Measurements from ENCODE around the gene SPTSSA. TPM values are rescaled to one million over a fixed set of nuclear protein-coding genes. Genes with fewer than 3 reads are reported as not detected.

SPTSSA gene
- total RNA-seq, 4 donors from 2014 or later = 10.7 to 22.7 (median 16.5) TPM

DNA sequence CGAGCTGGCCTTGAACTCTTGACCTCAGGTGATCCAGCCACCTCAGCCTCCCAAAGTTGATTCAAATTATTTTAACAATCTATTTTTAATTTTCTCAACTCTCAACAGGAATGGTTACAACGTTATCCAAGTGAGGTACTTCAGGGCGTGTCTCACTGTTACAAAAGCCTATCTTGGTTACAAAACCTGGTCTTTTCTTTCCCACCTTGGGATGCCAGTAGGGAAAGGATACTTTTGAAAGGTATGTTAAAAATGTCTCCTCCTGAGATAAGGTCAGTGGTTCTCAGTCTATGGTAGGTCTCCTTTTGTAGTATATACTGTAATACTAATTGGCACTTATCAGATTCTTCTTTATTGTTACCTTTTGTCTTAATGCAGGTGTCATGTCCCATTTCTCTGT, 4.9 kb downstream of the SPTSSA start:
- DNase-seq (ENCODE audit: low spot score in 2 of 2) = no peak
- 73 to 79% methylated on average over 3 of the region's 3 CpGs for WGBS, 2 donors
- no peak for TF ChIP-seq POLR2A (IDR thresholded peaks at IDR 0.05)
- TF ChIP-seq, protein P1, sequence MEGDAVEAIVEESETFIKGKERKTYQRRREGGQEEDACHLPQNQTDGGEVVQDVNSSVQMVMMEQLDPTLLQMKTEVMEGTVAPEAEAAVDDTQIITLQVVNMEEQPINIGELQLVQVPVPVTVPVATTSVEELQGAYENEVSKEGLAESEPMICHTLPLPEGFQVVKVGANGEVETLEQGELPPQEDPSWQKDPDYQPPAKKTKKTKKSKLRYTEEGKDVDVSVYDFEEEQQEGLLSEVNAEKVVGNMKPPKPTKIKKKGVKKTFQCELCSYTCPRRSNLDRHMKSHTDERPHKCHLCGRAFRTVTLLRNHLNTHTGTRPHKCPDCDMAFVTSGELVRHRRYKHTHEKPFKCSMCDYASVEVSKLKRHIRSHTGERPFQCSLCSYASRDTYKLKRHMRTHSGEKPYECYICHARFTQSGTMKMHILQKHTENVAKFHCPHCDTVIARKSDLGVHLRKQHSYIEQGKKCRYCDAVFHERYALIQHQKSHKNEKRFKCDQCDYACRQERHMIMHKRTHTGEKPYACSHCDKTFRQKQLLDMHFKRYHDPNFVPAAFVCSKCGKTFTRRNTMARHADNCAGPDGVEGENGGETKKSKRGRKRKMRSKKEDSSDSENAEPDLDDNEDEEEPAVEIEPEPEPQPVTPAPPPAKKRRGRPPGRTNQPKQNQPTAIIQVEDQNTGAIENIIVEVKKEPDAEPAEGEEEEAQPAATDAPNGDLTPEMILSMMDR (IDR thresholded peaks at IDR 0.05) = no peak
- intact Hi-C loops (cut with DNase I; ENCODE audit: low total_unique reads) = no loop called here
- no peak overlapping the region for H3K4me3 ChIP-seq (ENCODE audit: low read depth, poor library complexity, severe bottlenecking)

DNA sequence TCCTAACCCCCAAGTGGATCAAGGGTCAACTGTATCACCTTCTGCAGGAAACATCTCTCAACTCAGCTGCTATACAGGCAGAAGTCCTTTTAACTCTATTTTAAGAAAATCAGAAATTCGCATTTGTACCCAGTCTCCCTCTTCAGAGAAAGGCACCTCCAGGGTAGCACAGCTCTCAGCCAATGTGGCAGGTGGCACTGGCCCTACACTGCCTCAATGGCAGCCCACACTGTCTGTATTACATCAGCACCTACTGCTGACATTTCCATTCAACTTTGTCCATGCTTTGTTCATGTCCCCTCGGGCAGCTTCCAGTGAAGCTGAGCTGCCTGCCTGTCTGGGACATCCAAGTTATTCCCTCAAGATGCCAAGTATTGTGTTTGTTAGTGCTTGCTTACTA, 8.8 kb downstream of the SPTSSA start:
- no peak for TF ChIP-seq POLR2A (IDR thresholded peaks at IDR 0.05)
- TF ChIP-seq, protein P1 (IDR thresholded peaks at IDR 0.05) = no peak
- intact Hi-C loops (cut with DNase I; ENCODE audit: low total_unique reads) = no loop called here

DNA sequence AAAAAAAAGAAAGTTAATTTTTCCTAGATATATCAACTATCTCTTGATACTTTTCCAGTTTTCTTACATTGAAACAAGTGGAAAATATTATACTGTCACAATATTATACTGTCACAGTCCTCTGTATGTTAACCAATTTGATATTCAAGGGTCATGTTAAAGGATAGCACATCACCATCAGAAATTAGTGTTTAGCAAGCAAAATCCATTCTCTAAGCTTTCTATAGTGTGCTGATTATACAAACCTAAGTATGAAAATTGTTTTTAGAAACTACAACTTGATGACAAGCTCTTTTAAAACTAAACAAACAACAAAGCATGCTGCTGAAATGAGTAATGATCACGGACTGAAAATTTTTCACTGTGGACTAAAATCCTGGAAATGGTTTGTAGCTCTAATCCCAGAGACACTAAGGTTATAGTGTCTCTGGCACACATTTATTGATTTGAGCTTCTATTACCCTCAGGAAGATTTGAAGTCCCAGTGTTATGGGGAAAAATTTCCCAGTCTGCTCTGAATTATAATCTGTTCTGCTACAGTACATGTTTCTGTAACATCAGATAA, 9.7 kb downstream of the SPTSSA start:
- no peak for DNase-seq (ENCODE audit: low spot score in 2 of 2)
- intact Hi-C loops (cut with DNase I; ENCODE audit: low total_unique reads) = no loop called here
- no peak overlapping the region for H3K4me3 ChIP-seq (ENCODE audit: low read depth, poor library complexity, severe bottlenecking)
- TF ChIP-seq, protein P1 (IDR thresholded peaks at IDR 0.05) = no peak
- no peak for TF ChIP-seq POLR2A (IDR thresholded peaks at IDR 0.05)
- WGBS, 2 donors = 57% methylated on average over 1 of the region's 1 CpG

More for the DNA sequence above, 8.8 kb downstream of the SPTSSA start:
- no peak for DNase-seq (ENCODE audit: low spot score in 2 of 2)
- WGBS, 2 donors = 61 to 65% methylated on average over 2 of the region's 2 CpGs
- no peak overlapping the region for H3K4me3 ChIP-seq (ENCODE audit: low read depth, poor library complexity, severe bottlenecking)

GRCh38 chr14:34450958-34451357, 11.1 kb downstream of the SPTSSA start:
- no peak for DNase-seq (ENCODE audit: low spot score in 2 of 2)
- H3K4me3 ChIP-seq (ENCODE audit: low read depth, poor library complexity, severe bottlenecking) = no peak overlapping the region
- TF ChIP-seq POLR2A (IDR thresholded peaks at IDR 0.05) = no peak
- TF ChIP-seq, protein P1 (IDR thresholded peaks at IDR 0.05) = no peak
- intact Hi-C loops (cut with DNase I; ENCODE audit: low total_unique reads) = no loop called here
- 62 to 80% methylated on average over 1 of the region's 1 CpG for WGBS, 2 donors

- no peak for DNase-seq (ENCODE audit: low spot score in 2 of 2)
- H3K4me3 ChIP-seq (ENCODE audit: low read depth, poor library complexity, severe bottlenecking) = no peak overlapping the region
- TF ChIP-seq POLR2A (IDR thresholded peaks at IDR 0.05) = no peak
- TF ChIP-seq, protein P1 (IDR thresholded peaks at IDR 0.05) = no peak
- intact Hi-C loops (cut with DNase I; ENCODE audit: low total_unique reads) = no loop called here
Measured at GRCh38 chr14:34450542-34450915, 11.5 kb downstream of the SPTSSA start.
